Thyroid gland (tissue), 4 donors: Measurements from ENCODE around the gene ETV6. TPM values are rescaled to one million over a fixed set of nuclear protein-coding genes. Genes with fewer than 3 reads are reported as not detected.
"Not testable (repeated sequence)": the region's sequence is repeated elsewhere in the genome, so short reads cannot be mapped to it uniquely, and the experiment has no call there.

ENCODE experiments used
- DNase-seq, 2 donors: peaks; one replicate each; pipeline ENCODE4 v3.0.0-alpha.2; 2019
- H3K27ac ChIP-seq, 3 donors: fragments of 200-600 bp; sonication (generic); 1 replicate in 2 of 3; 2 replicates in 1 of 3; pipeline ENCODE4 v1.5.1; 2016 to 2019; ENCODE audit warnings: mild to moderate bottlenecking in 1 of 3, moderate library complexity in 1 of 3
- H3K27me3 ChIP-seq: fragments of 200-600 bp; sonication (generic); one replicate; pipeline ENCODE4 v1.5.1; 2019
- H3K36me3 ChIP-seq, 2 donors: fragments of 200-600 bp; sonication (generic); one replicate each; pipeline ENCODE4 v1.5.1; 2016 to 2019
- H3K4me1 ChIP-seq, 2 donors: fragments of 200-600 bp; sonication (generic); one replicate each; pipeline ENCODE4 v1.5.1; 2017 to 2019
- H3K4me3 ChIP-seq, 3 donors: fragments of 200-600 bp; sonication (generic); replicated peaks in 1 of 3; 1 replicate in 2 of 3; 2 replicates in 1 of 3; pipeline ENCODE4 v1.5.1; 2016; ENCODE audit warnings: mild to moderate bottlenecking in 1 of 3
- H3K9me3 ChIP-seq: fragments of 200-600 bp; sonication (generic); one replicate; pipeline ENCODE4 v1.5.1; 2017
- POLR2A ChIP-seq, 2 donors: fragments of 450-650 bp; IDR thresholded peaks; one replicate each; pipeline ENCODE4 v1.6.1; 2017; ENCODE audit warnings: antibody characterized with exemption in 2 of 2, mild to moderate bottlenecking in 2 of 2, moderate library complexity in 1 of 2
- WGBS, 2 donors: methylation state at CpG; one replicate each; pipeline ENCODE4 v1.1.5; 2017; 5-methylcytosine and 5-hydroxymethylcytosine counted together
- intact Hi-C: fragments of 100-400 bp; cut with DNase I; formaldehyde crosslinking; loops from one replicate; pipeline ENCODE4 v1.15.1; 2023
- total RNA-seq, 4 donors: library from RNA; depleted of rRNA; stranded (reverse); fragments of >200 nt; gene quantifications; one replicate each; pipeline ENCODE4 v1.2.3, GENCODE V29; 2016
- TF ChIP-seq, protein P1 (sequence below), 6 experiments: fragments of 200-600 bp in 3 of 6; fragments of 450-650 bp in 3 of 6; sonication (generic) in 3 of 6; IDR thresholded peaks; one replicate each; pipeline ENCODE4 v1.5.1; 2016 to 2019; ENCODE audit warnings: antibody characterized with exemption in 6 of 6, mild to moderate bottlenecking in 2 of 6, inconsistent platforms in 1 of 6, moderate library complexity in 1 of 6

The ETV6 gene
- total RNA-seq, 4 donors from 2014 or later: 16.6 to 35.6 (median 17.2) TPM

DNA sequence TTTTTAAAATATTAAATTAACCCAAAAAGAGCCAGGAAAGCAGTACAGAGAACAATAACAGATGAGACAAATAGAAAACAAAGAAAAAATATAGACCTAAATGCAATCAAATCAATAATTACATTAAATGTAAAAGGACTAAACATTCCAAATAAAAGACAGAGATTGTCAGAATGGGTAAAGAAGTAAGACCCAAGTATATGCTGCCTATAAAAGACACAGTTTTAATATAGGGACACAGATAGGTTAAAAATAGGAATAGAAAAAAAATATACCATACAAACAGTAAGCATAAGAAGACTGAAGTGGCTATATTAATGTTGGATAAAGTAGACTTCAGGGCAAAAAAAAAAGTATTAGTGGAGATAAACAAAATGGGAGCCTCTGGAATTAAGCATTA is 258.2 kb downstream of the ETV6 start:
- Histone ChIP-seq H3K9me3 (no peaks in the 10 kb centered on the region), H3K4me3 (no peak overlapping the region), H3K36me3 (no peaks in the 10 kb centered on the region), H3K4me1 (no peaks in the 10 kb centered on the region), H3K27me3 (no peaks in the 10 kb centered on the region), H3K27ac (no peak overlapping the region)
- TF ChIP-seq POLR2A (IDR thresholded peaks at IDR 0.05): no peak
- intact Hi-C loops: no loop called here
- no peak for DNase-seq

DNA sequence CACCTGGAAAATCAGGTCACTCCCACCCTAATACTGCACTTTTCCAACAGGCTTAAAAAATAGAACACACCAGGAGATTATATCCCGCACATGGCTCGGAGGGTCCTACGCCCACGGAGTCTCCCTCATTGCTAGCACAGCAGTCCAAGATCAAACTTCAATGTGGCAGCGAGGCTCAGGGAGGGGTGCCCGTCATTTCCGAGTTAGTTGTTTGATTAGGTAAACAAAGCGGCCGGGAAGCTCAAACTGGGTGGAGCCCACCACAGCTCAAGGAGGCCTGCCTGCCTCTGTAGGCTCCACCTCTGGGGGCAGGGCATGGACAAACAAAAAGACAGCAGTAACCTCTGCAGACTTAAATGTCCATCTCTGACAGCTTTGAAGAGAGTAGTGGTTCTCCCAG is 259.9 kb downstream of the ETV6 start:
- H3K4me3 ChIP-seq, H3K36me3 ChIP-seq, H3K27me3 ChIP-seq, H3K27ac ChIP-seq, DNase-seq, H3K9me3 ChIP-seq, H3K4me1 ChIP-seq, intact Hi-C loops: not testable (repeated sequence)
- WGBS, 2 donors: 92 to 96% methylated on average over 9 of the region's 9 CpGs

DNA sequence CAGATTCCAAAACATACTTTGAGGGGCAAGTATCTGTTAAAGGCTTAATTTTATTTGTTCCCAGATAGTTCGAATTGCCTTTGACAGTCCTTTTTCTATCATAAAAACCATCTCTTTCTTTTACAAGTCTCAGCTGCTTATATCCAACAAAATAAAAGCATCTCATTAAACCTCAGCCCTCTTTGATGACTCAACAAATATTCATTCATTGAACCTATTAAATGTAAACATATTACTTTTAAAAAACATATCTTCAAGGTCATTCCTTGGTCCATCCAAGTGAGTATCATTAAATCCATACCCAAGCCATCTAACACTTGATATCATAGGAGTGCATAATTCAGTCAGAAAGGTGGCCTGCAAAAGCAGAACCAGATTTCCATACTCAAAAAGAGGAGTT is 266.6 kb downstream of the ETV6 start:
- H3K4me3 ChIP-seq: no peak overlapping the region
- intact Hi-C loops: no loop called here
- no peak overlapping the region for H3K27ac ChIP-seq
- no peaks in the 10 kb centered on the region for H3K9me3 ChIP-seq
- TF ChIP-seq POLR2A (IDR thresholded peaks at IDR 0.05): no peak
- TF ChIP-seq, protein P1, sequence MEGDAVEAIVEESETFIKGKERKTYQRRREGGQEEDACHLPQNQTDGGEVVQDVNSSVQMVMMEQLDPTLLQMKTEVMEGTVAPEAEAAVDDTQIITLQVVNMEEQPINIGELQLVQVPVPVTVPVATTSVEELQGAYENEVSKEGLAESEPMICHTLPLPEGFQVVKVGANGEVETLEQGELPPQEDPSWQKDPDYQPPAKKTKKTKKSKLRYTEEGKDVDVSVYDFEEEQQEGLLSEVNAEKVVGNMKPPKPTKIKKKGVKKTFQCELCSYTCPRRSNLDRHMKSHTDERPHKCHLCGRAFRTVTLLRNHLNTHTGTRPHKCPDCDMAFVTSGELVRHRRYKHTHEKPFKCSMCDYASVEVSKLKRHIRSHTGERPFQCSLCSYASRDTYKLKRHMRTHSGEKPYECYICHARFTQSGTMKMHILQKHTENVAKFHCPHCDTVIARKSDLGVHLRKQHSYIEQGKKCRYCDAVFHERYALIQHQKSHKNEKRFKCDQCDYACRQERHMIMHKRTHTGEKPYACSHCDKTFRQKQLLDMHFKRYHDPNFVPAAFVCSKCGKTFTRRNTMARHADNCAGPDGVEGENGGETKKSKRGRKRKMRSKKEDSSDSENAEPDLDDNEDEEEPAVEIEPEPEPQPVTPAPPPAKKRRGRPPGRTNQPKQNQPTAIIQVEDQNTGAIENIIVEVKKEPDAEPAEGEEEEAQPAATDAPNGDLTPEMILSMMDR (IDR thresholded peaks at IDR 0.05): no peak
- whole genome bisulfite sequencing, 2 donors: 93 to 99% methylated on average over 1 of the region's 1 CpG
- H3K36me3 ChIP-seq: no peaks in the 10 kb centered on the region
- no peaks in the 10 kb centered on the region for H3K4me1 ChIP-seq
- H3K27me3 ChIP-seq: no peaks in the 10 kb centered on the region
- DNase-seq: no peak

DNA sequence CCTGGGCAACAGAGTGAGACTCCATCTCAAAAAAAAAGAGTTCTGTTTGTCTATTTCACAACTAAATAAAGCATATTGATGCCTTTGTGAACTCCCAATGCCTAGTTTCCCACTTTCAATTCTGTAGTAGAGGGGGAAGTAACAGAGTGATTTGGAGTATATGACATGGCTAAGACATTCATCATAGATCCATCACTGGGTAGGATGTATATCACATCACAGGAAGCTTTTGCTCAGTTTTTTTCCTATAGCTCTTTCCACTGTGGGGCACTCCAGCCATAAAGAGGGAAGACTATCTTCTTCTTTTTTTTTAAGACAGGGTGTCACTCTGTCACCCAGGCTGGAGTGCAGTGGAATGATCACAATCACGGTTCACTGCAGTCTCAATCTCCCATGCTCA is 267.3 kb downstream of the ETV6 start:
- peak in 1 of 2 donors; percentile 39 for DNase-seq
- Histone ChIP-seq H3K27me3 (no peaks in the 10 kb centered on the region), H3K27ac (no peak overlapping the region), H3K36me3 (no peaks in the 10 kb centered on the region), H3K4me1 (no peaks in the 10 kb centered on the region), H3K9me3 (no peaks in the 10 kb centered on the region), H3K4me3 (no peak overlapping the region)
- TF ChIP-seq POLR2A (IDR thresholded peaks at IDR 0.05): no peak
- TF ChIP-seq, protein P1 (IDR thresholded peaks at IDR 0.05): no peak
- 25 to 73% methylated on average over 1 of the region's 1 CpG for WGBS, 2 donors
- intact Hi-C loops: no loop called here

DNA sequence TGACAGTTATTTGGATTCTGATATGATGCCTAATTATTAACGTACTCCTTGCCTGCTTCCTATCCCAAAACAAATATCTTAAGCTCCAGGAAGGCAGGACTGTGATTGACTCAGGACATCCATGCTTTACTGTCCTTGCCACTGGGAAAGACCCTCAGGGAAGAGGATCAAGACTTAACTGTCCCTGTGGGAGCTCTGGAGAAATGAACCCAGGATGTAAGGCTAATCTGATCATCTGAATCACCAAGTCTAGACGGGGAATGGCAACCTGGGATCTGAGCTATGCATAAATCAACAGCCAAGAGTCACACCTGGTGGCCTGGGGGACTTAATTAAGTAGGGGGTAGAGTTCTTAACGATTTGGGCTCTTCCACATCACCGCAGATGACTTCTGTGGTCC is 268.0 kb downstream of the ETV6 start:
- 77% methylated on average over 4 of the region's 4 CpGs for whole genome bisulfite sequencing, 2 donors
- intact Hi-C loops: no loop called here
- TF ChIP-seq, protein P1 (IDR thresholded peaks at IDR 0.05): no peak
- TF ChIP-seq POLR2A (IDR thresholded peaks at IDR 0.05): no peak

DNA sequence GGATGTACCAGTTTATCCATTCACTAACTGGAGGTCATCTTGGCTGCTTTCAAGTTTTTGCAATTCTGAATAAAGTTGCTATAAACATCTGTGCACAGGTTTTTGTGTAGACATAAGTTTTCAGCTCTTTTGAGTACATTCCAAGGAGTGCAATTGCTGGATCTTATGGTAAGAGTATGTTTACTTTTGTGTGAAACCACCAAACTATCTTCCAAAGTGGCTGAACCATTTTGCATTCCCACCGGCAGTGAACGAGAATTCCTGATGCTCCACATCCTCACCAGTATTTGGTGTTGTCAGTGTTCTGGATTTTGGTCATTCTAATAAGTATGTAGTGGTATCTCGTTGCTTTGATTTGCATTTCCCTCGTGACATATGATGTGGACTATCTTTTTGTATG is 270.8 kb downstream of the ETV6 start:
- Histone ChIP-seq H3K27me3 (no peaks in the 10 kb centered on the region), H3K36me3 (no peaks in the 10 kb centered on the region), H3K9me3 (no peaks in the 10 kb centered on the region), H3K4me1 (no peaks in the 10 kb centered on the region), H3K27ac (no peak overlapping the region), H3K4me3 (no peak overlapping the region)
- DNase-seq: no peak
- WGBS, 2 donors: 83 to 90% methylated on average over 4 of the region's 4 CpGs
- intact Hi-C loops: no loop called here
- TF ChIP-seq, protein P1 (IDR thresholded peaks at IDR 0.05): no peak
- no peak for TF ChIP-seq POLR2A (IDR thresholded peaks at IDR 0.05)

More for the DNA sequence above, 268.0 kb downstream of the ETV6 start:
- no peak overlapping the region for H3K4me3 ChIP-seq
- H3K36me3 ChIP-seq: no peaks in the 10 kb centered on the region
- no peak overlapping the region for H3K27ac ChIP-seq
- H3K27me3 ChIP-seq: no peaks in the 10 kb centered on the region
- no peak for DNase-seq
- H3K9me3 ChIP-seq: no peaks in the 10 kb centered on the region
- no peaks in the 10 kb centered on the region for H3K4me1 ChIP-seq
